HEK293 (cell line): Measurements from ENCODE around the gene SRPK1.

Source experiments
- CTCF ChIP-seq: fragments of 450-650 bp; formaldehyde crosslinking; IDR thresholded peaks from 2 replicates; pipeline ENCODE4 v1.5.1; 2016; ENCODE audit warnings: missing biosample characterization, missing genetic modification characterization
- PBX3 ChIP-seq: sonication (generic); formaldehyde crosslinking; IDR thresholded peaks from 2 replicates; pipeline ENCODE4 v1.8.1; 2022; ENCODE audit warnings: mild to moderate bottlenecking, moderate library complexity, missing genetic modification reagents
- TSHZ1 ChIP-seq: fragments of 450-650 bp; formaldehyde crosslinking; IDR thresholded peaks from 2 replicates; pipeline ENCODE4 v1.5.1; 2016; ENCODE audit warnings: missing biosample characterization, missing genetic modification characterization, borderline replicate concordance
- ZNF239 ChIP-seq: fragments of 450-650 bp; formaldehyde crosslinking; IDR thresholded peaks from 2 replicates; pipeline ENCODE4 v1.5.1; 2016; ENCODE audit warnings: missing biosample characterization, missing genetic modification characterization
- ZNF707 ChIP-seq: fragments of 450-650 bp; formaldehyde crosslinking; IDR thresholded peaks from 2 replicates; pipeline ENCODE4 v1.5.1; 2016; ENCODE audit warnings: missing biosample characterization, missing genetic modification characterization

GRCh38 chr6:35903679-35904078 lies 17.2 kb downstream of the SRPK1 start:
- TF ChIP-seq ZNF707 (tag by site-specific recombination) (no peak), ZNF239 (no peak), PBX3 (CRISPR knock-in tag) (no peak), CTCF (tag by site-specific recombination) (no peak), TSHZ1 (tag by site-specific recombination) (no peak)
